Gastrocnemius medialis (tissue), 4 donors: ENCODE measurements around the gene CDH1. TPM values are rescaled to one million over a fixed set of nuclear protein-coding genes. Genes with fewer than 3 reads are reported as not detected.

ENCODE experiments used
- ATAC-seq, 2 donors: fragments of 150-250 bp; one replicate each; pipeline ENCODE4 v1.9.1; 2016
- DNase-seq, 2 donors: peaks; one replicate each; pipeline ENCODE4 v3.0.0-alpha.2; 2019
- H3K27ac ChIP-seq, 4 donors: fragments of 200-600 bp; sonication (generic); 1 replicate in 1 of 4; 2 replicates in 3 of 4; pipeline ENCODE4 v1.5.1; 2016 to 2018; ENCODE audit warnings: mild to moderate bottlenecking in 2 of 4, moderate library complexity in 1 of 4
- H3K27me3 ChIP-seq, 3 donors: fragments of 200-600 bp; sonication (generic) in 2 of 3; 1 replicate in 1 of 3; 2 replicates in 2 of 3; pipeline versions ENCODE4 v1.5.1 to v1.6.0; 2016 to 2019; ENCODE audit warnings: mild to moderate bottlenecking in 1 of 3, moderate library complexity in 1 of 3
- H3K36me3 ChIP-seq, 2 donors: fragments of 200-600 bp; sonication (generic) in 1 of 2; one replicate each; pipeline ENCODE4 v1.5.1; 2017 to 2018
- H3K4me1 ChIP-seq, 2 donors: fragments of 200-600 bp; sonication (generic) in 1 of 2; one replicate each; pipeline ENCODE4 v1.5.1; 2016 to 2017; ENCODE audit warnings: mild to moderate bottlenecking in 2 of 2
- H3K4me3 ChIP-seq, 4 donors: fragments of 200-600 bp; sonication (generic) in 3 of 4; 1 replicate in 1 of 4; 2 replicates in 3 of 4; pipeline ENCODE4 v1.5.1; 2016 to 2019; ENCODE audit warnings: mild to moderate bottlenecking in 2 of 4
- H3K9me3 ChIP-seq, 3 donors: fragments of 200-600 bp; sonication (generic) in 2 of 3; 1 replicate in 1 of 3; 2 replicates in 2 of 3; pipeline ENCODE4 v1.5.1; 2016 to 2019
- POLR2A ChIP-seq, 2 donors: fragments of 450-650 bp; IDR thresholded peaks; one replicate each; pipeline ENCODE4 v1.6.1; 2017; ENCODE audit warnings: antibody characterized with exemption in 2 of 2, mild to moderate bottlenecking in 2 of 2, moderate library complexity in 2 of 2
- in situ Hi-C, 4 donors: fragments of 200-750 bp; cut with MboI; loops; one replicate each; pipeline versions ENCODE4 v1.15.0 to v1.8.0; 2017; ENCODE audit warnings: low sequenced_read_pairs in 4 of 4
- intact Hi-C: fragments of 100-400 bp; cut with DNase I; formaldehyde crosslinking; loops from one replicate; pipeline ENCODE4 v1.15.1; 2023; ENCODE audit warnings: low total_unique reads
- total RNA-seq, 4 donors: library from RNA; depleted of rRNA; stranded (reverse); fragments of >200 nt; gene quantifications; one replicate each; pipeline versions ENCODE4 v1.1.0 to v1.2.3, GENCODE V29; 2016
- TF ChIP-seq, protein P1 (sequence below), 5 experiments: fragments of 450-650 bp in 3 of 5; fragments of 200-600 bp in 2 of 5; sonication (generic) in 2 of 5; IDR thresholded peaks in 4 of 5; conservative IDR thresholded peaks in 1 of 5; 1 replicate in 4 of 5; 2 replicates in 1 of 5; pipeline ENCODE4 v1.5.1; 2016 to 2019; ENCODE audit warnings: antibody characterized with exemption in 5 of 5, mild to moderate bottlenecking in 3 of 5, moderate library complexity in 3 of 5

Gene CDH1
- total RNA-seq, 4 donors from 2014 or later = 0.20 to 1.3 (median 0.20) TPM; not detected in 1

DNA sequence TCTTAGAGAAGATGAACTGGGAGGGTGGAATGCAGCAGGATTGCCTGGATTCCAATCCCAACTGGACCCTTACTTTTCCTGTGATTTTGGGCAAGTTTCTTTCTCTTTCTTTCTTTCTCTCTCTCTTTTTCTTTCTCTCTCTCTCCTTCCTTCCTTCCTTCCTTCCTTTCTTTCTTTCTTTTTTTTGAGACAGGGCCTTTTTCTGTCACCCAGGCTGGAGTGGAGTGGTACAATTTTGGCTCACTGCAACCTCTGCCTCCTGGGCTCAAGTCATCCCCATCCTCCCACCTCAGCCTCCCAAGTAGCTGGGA, 20.5 kb downstream of the CDH1 start:
- no peaks in the 10 kb centered on the region for H3K4me1 ChIP-seq
- in situ Hi-C loops (no loop called here), intact Hi-C loops (no loop called here)
- no peak for DNase-seq
- peaks cover 0 to 2% (median 0%) of the 10 kb centered on the region in 3 donors for H3K27me3 ChIP-seq
- no peak overlapping the region for H3K27ac ChIP-seq
- H3K9me3 ChIP-seq = no peaks in the 10 kb centered on the region
- no peaks in the 10 kb centered on the region for H3K36me3 ChIP-seq
- TF ChIP-seq, protein P1, sequence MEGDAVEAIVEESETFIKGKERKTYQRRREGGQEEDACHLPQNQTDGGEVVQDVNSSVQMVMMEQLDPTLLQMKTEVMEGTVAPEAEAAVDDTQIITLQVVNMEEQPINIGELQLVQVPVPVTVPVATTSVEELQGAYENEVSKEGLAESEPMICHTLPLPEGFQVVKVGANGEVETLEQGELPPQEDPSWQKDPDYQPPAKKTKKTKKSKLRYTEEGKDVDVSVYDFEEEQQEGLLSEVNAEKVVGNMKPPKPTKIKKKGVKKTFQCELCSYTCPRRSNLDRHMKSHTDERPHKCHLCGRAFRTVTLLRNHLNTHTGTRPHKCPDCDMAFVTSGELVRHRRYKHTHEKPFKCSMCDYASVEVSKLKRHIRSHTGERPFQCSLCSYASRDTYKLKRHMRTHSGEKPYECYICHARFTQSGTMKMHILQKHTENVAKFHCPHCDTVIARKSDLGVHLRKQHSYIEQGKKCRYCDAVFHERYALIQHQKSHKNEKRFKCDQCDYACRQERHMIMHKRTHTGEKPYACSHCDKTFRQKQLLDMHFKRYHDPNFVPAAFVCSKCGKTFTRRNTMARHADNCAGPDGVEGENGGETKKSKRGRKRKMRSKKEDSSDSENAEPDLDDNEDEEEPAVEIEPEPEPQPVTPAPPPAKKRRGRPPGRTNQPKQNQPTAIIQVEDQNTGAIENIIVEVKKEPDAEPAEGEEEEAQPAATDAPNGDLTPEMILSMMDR (IDR thresholded peaks at IDR 0.05 in 4 of 5, conservative IDR thresholded peaks at IDR 0.05 in 1 of 5) = no peak
- no peak overlapping the region for H3K4me3 ChIP-seq
- ATAC-seq = no peak

DNA sequence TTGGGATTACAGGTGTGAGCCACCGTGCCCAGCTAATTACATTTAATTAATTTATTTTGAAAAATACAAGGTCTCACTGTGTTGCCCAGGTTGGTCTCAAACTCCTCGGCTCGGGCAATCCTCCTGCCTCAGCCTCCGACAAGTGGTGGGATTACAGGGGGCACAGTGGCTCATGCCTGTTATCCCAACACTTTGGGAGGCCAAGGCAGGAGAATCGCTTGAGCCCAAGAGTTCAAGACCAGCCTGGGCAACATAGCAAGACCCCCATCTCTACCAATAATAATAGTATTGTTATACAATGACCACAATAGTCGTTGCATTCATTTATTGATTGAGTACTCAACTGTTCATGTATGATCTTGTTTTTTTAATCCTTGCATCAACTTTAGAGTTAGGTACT, 22.0 kb downstream of the CDH1 start:
- in situ Hi-C loops = no loop called here
- DNase-seq (no peak), ATAC-seq (no peak)
- H3K9me3 ChIP-seq = no peaks in the 10 kb centered on the region
- H3K36me3 ChIP-seq = no peaks in the 10 kb centered on the region
- intact Hi-C loops = no loop called here
- no peak overlapping the region for H3K4me3 ChIP-seq
- no peak overlapping the region for H3K27ac ChIP-seq
- TF ChIP-seq, protein P1 (IDR thresholded peaks at IDR 0.05 in 4 of 5, conservative IDR thresholded peaks at IDR 0.05 in 1 of 5) = no peak
- TF ChIP-seq POLR2A (IDR thresholded peaks at IDR 0.05) = no peak
- no peaks in the 10 kb centered on the region for H3K4me1 ChIP-seq
- peaks cover 0 to 2% (median 0%) of the 10 kb centered on the region in 3 donors for H3K27me3 ChIP-seq

DNA sequence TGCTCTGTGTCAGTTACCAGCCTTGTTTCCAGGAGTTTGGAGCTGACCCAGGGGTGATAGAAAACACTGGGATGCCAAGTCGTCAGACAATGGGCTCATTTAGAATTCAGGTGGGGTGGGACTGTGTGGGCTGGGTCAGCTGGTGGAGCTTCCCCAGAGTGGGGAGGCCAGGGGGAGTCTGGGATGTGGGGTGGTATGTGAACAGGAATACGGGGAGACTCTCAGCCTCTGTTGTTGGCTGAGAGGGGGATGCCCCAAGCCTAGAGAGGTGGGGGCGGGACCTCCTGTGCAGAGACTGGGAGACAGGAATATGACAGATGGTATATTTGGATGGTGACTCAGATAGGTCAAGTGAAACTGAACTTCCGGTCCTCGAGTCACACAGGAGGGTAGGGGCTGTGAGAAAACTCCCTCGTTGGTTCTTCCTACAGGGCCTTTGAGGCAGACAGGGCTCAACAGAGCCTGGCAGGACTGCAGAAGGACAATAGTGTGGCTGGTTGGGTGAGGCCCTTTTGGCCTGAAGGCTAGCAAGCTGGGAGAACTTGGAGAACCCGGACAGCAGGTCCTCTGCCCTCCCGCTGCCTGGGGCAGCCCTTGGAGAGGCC, 23.7 kb downstream of the CDH1 start:
- Histone ChIP-seq H3K4me1 (no peaks in the 10 kb centered on the region), H3K9me3 (no peaks in the 10 kb centered on the region), H3K4me3 (no peak overlapping the region), H3K36me3 (no peaks in the 10 kb centered on the region), H3K27ac (no peak overlapping the region), H3K27me3 (peaks cover 0 to 2% (median 0%) of the 10 kb centered on the region in 3 donors)
- DNase-seq (no peak), ATAC-seq (no peak)
- in situ Hi-C loops = no loop called here
- intact Hi-C loops = no loop called here
- no peak for TF ChIP-seq POLR2A (IDR thresholded peaks at IDR 0.05)
- TF ChIP-seq, protein P1 (IDR thresholded peaks at IDR 0.05 in 4 of 5, conservative IDR thresholded peaks at IDR 0.05 in 1 of 5) = no peak

DNA sequence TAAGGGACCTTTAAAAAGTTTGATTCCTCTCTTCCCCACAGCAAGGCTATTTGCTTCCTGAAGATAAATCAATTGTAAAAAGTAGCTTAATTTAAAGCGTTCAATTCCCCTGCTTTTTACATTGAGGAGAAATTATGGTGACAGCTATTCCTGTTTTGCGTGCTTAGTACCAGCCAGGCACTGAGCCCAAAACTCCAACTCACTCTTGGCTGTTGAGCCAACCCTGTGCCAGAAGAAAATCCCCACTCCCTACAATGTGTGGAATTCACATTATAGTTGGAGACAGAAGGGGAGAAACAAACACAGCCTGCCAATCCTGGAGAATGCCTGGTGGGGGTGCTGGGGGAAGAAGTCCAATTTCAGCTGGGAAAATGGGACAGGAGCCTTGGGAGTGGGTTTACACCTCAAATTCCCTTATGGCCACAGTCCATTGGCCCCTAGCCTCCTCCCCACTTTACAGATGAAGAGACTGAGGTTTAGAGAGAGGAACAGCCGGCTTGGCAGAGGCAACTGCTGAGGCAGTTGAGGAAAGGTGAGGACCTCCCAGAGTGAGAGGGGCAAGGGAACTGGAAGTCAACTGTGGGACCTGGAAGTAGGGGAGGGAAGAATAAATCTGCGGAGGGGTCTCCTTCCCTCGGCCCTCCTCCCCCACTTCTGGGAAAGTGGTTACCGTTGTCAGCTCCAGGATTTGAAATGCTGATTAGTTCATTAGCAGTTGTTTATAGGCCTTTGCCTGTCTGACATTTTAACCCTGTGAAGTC, 26.1 kb downstream of the CDH1 start:
- no peaks in the 10 kb centered on the region for H3K36me3 ChIP-seq
- H3K9me3 ChIP-seq = no peaks in the 10 kb centered on the region
- ATAC-seq (no peak), DNase-seq (no peak)
- H3K27ac ChIP-seq = no peak overlapping the region
- no peaks in the 10 kb centered on the region for H3K4me1 ChIP-seq
- intact Hi-C loops = no loop called here
- in situ Hi-C loops = no loop called here
- no peak overlapping the region for H3K4me3 ChIP-seq
- peaks cover 0 to 2% (median 0%) of the 10 kb centered on the region in 3 donors for H3K27me3 ChIP-seq
- TF ChIP-seq POLR2A (IDR thresholded peaks at IDR 0.05) = no peak
- TF ChIP-seq, protein P1 (IDR thresholded peaks at IDR 0.05 in 4 of 5, conservative IDR thresholded peaks at IDR 0.05 in 1 of 5) = no peak
